Measurements from ENCODE around the gene GID8.
"Not testable (repeated sequence)": the region's sequence is repeated elsewhere in the genome, so short reads cannot be mapped to it uniquely, and the experiment has no call there.

Gene GID8

GRCh38 chr20:62957136-62958117, 19.5 kb downstream of the GID8 start:
- no peak overlapping the region for H3K4me3 ChIP-seq (ENCODE audit: control insufficient read depth, low read depth, low read length)
- no peak for TF ChIP-seq CTCF (IDR thresholded peaks at IDR 0.05; ENCODE audit: control insufficient read depth, insufficient read depth, low read depth, low read length, missing control alignments)
- no peak for DNase-seq (ENCODE audit: low read depth)

- H3K4me3 ChIP-seq (ENCODE audit: control insufficient read depth, low read depth, low read length), result no peak overlapping the region
- no peak for TF ChIP-seq CTCF (IDR thresholded peaks at IDR 0.05; ENCODE audit: control insufficient read depth, insufficient read depth, low read depth, low read length, missing control alignments)
- no peak for DNase-seq (ENCODE audit: low read depth)
Observed at GRCh38 chr20:62958388-62959100, 20.6 kb downstream of the GID8 start.

GRCh38 chr20:62959101-62959971, 21.4 kb downstream of the GID8 start:
- no peak overlapping the region for H3K4me3 ChIP-seq (ENCODE audit: control insufficient read depth, low read depth, low read length)
- DNase-seq (ENCODE audit: low read depth), result no peak
- no peak for TF ChIP-seq CTCF (IDR thresholded peaks at IDR 0.05; ENCODE audit: control insufficient read depth, insufficient read depth, low read depth, low read length, missing control alignments)

- no peak for DNase-seq (ENCODE audit: low read depth)
- no peak for TF ChIP-seq CTCF (IDR thresholded peaks at IDR 0.05; ENCODE audit: control insufficient read depth, insufficient read depth, low read depth, low read length, missing control alignments)
- no peak overlapping the region for H3K4me3 ChIP-seq (ENCODE audit: control insufficient read depth, low read depth, low read length)
Observed at GRCh38 chr20:62959998-62960436, 22.1 kb downstream of the GID8 start.

- H3K4me3 ChIP-seq (ENCODE audit: control insufficient read depth, low read depth, low read length); DNase-seq (ENCODE audit: low read depth): not testable (repeated sequence)
Observed at GRCh38 chr20:62960446-62961309, 22.7 kb downstream of the GID8 start.

- TF ChIP-seq CTCF (IDR thresholded peaks at IDR 0.05; ENCODE audit: control insufficient read depth, insufficient read depth, low read depth, low read length, missing control alignments), result no peak
- no peak for DNase-seq (ENCODE audit: low read depth)
- H3K4me3 ChIP-seq (ENCODE audit: control insufficient read depth, low read depth, low read length), result no peak overlapping the region
Observed at GRCh38 chr20:62961310-62961783, 23.4 kb downstream of the GID8 start.
